Neuron (in vitro differentiated cells): ENCODE data around the gene MYO18A.
"Not testable (repeated sequence)": the region's sequence is repeated elsewhere in the genome, so short reads cannot be mapped to it uniquely, and the experiment has no call there.

Source experiments
- H2AFZ ChIP-seq: one replicate; pipeline ENCODE4 v1.6.1; 2013; ENCODE audit warnings: low read depth, mild to moderate bottlenecking, inconsistent platforms, low read length, moderate library complexity
- H3K27me3 ChIP-seq: one replicate; pipeline ENCODE4 v1.6.1; 2013; ENCODE audit warnings: low read length; ENCODE audit not compliant: insufficient read depth
- H3K36me3 ChIP-seq: one replicate; pipeline ENCODE4 v1.6.1; 2013; ENCODE audit warnings: low read length; ENCODE audit not compliant: insufficient read depth
- H3K4me1 ChIP-seq: one replicate; pipeline ENCODE4 v1.6.1; 2013; ENCODE audit warnings: low read length; ENCODE audit not compliant: insufficient read depth
- H3K4me3 ChIP-seq: 2 replicates; pipeline ENCODE4 v1.5.1; 2013; ENCODE audit warnings: mild to moderate bottlenecking, low read length, moderate library complexity
- H3K9me3 ChIP-seq: one replicate; pipeline ENCODE4 v1.6.1; 2013; ENCODE audit warnings: low read length

MYO18A gene

DNA sequence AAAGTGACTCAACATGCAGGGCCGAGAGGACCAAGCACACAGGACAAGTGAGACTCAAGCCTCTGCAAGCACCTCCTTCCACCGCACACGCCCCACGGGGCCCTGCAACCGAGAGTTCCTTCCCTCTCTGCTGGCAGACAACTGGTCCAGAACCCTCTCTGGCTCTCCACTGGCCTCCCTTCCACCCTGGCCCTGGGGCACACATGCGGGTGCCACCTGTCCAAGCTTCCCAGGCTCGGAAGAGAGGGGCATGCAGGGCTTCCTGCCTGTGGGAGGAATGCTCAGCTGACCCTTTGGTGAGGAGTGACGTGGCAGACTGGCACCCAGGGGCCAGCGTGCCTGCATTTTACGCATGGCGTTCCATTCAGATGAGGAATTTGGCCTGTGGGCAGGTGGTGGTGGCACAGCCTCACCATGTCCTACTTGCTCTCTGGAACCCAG is 77.4 kb downstream of the MYO18A start:
- Histone ChIP-seq H2AFZ (no peak overlapping the region), H3K27me3 (no peaks in the 10 kb centered on the region), H3K4me3 (no peak overlapping the region), H3K36me3 (peaks cover 21% of the 10 kb centered on the region), H3K9me3 (no peaks in the 10 kb centered on the region), H3K4me1 (no peaks in the 10 kb centered on the region)

DNA sequence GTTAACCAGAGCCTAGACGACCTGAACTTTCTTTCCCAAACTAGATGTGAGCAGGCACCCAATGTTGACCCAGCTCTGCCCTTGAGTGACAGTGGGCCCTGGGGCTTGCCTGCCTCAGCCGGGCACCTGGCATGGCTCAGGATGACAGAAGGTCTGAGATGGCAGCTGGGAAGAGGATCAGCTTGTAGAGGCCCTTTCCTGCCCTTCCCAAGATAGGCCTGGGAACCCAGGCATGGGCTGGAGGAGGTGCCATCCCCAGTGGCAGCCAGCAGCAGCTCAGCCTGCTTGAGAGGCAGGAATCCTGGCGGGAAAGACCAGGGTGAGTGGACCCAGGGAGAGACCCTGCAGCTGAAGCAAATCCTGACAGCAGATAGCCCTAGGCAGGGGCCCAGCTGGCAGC is 78.2 kb downstream of the MYO18A start:
- H2AFZ ChIP-seq = no peak overlapping the region
- H3K9me3 ChIP-seq = no peaks in the 10 kb centered on the region
- peaks cover 28% of the 10 kb centered on the region for H3K36me3 ChIP-seq
- no peak overlapping the region for H3K4me3 ChIP-seq
- no peaks in the 10 kb centered on the region for H3K4me1 ChIP-seq
- no peaks in the 10 kb centered on the region for H3K27me3 ChIP-seq

DNA sequence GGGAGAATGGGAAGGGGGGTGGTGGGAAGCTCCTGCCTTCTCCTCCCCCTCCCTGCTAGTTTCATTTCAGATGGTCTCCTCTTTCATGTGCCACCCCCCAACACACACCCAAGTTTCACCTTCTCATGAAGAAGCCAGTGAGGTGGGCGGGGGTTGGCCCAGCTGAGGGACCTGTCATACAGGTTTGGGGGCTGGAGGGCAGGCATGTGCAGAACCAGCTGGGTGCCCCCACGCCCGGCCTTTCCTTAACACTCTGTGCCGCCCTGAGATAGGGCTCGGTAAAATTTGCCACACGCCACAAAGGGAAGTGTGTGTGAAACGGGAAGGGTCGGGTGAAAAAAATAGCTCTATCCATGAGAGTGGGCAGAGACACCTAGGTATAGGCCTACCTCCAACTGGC is 79.9 kb downstream of the MYO18A start:
- Histone ChIP-seq H3K27me3 (no peaks in the 10 kb centered on the region), H3K9me3 (no peaks in the 10 kb centered on the region), H3K4me3 (no peak overlapping the region), H3K36me3 (peaks cover 32% of the 10 kb centered on the region), H2AFZ (no peak overlapping the region), H3K4me1 (no peaks in the 10 kb centered on the region)

DNA sequence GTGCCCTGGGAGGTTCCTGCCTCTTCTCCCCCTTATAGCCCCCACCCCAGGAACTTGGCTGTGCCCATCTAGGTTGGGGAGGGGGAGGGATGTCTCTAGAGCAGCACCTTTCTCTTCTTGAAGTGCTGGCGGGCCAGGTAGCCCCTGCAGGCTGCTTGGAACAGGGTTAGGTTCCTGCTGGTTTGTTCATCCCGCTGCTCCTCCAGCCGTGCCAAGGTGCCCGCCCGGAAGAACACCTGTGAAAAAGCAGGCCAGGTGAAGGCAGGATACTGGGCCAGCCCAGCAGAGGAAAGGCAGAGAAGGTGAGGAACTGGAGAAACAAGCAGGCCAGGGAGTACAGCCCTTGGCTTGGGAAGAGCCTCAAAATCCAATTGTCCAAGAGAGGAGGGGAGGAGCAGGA is 80.7 kb downstream of the MYO18A start:
- Histone ChIP-seq H3K4me3 (no peak overlapping the region), H3K4me1 (no peaks in the 10 kb centered on the region), H2AFZ (no peak overlapping the region), H3K9me3 (no peaks in the 10 kb centered on the region), H3K27me3 (no peaks in the 10 kb centered on the region), H3K36me3 (peaks cover 33% of the 10 kb centered on the region)

DNA sequence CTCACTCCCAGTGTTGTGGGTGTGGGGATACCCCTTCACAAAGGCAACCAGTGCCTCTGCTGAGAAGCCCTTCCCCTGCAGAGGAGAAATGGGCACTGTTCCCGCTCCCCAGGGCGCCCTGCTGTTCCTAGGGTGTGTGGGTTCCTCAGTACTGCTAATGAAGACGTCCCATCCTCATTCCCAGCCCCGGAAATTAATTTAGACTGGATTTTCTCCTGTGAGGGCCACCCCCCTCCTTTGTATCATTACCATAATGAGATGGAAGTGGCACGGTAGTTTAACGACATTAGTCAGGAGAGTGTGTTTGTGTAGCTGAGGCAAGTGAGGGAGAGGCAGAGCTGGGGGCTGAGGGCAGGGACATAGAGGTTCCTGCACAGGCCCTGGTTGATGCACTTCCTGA is 84.1 kb downstream of the MYO18A start:
- Histone ChIP-seq H2AFZ (no peak overlapping the region), H3K4me3 (no peak overlapping the region), H3K36me3 (peaks cover 52% of the 10 kb centered on the region), H3K27me3 (no peaks in the 10 kb centered on the region), H3K9me3 (no peaks in the 10 kb centered on the region), H3K4me1 (peaks cover 7% of the 10 kb centered on the region)

DNA sequence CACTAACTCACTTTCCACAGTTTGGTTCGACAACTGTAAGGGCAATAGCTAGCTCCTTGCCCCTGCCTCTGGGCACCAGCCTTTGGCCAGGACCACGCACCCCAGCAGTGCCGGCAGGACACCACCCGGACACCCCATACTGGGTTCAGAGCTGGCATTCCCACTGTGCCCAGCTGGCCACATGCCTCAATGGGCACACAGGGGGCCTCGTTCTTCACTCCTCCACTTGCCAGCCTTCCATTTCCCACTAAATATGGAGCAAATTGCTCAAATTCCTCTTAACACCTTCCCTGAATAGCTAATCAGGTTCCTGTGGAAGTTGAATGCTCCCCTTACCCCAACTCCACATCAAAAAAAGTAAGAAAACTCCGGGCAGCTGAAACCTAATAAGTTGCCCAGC is 84.8 kb downstream of the MYO18A start:
- peaks cover 13% of the 10 kb centered on the region for H3K4me1 ChIP-seq
- no peaks in the 10 kb centered on the region for H3K27me3 ChIP-seq
- peaks cover 56% of the 10 kb centered on the region for H3K36me3 ChIP-seq
- no peak overlapping the region for H2AFZ ChIP-seq
- H3K9me3 ChIP-seq = no peaks in the 10 kb centered on the region
- H3K4me3 ChIP-seq = no peak overlapping the region

DNA sequence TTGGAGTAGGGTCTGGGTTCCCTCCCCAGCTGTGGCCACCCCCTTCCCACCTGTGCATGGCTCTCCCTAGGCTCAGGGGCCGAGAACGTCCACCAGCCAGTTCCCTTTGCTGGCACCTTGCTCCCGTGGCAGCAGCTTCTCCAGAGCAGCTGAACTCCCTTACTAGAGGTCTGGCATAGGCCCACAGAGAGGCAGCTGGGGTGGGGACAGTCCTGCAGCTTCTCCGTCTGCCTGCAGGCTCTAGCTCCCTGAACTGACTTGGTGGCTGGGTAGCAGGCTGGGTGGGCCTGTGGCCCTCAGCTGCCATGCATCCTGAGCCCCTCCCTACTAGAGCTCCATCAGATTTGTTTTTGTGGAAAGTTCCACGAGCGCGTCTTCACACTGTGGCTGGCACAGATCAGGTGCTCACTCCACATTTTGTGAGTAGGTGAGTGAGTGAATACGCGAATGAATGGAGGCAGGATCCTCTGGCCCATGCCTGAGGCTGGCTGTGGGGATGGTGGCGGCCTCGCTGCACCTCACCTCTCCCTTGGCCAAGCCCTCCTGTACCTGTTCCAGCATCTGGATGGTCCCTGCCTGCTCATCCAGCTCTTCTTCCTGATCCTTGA is 86.0 kb downstream of the MYO18A start:
- Histone ChIP-seq H3K4me3 (no peak overlapping the region), H2AFZ (no peak overlapping the region), H3K9me3 (no peaks in the 10 kb centered on the region), H3K36me3 (peaks cover 63% of the 10 kb centered on the region), H3K4me1 (peaks cover 25% of the 10 kb centered on the region), H3K27me3 (no peaks in the 10 kb centered on the region)

DNA sequence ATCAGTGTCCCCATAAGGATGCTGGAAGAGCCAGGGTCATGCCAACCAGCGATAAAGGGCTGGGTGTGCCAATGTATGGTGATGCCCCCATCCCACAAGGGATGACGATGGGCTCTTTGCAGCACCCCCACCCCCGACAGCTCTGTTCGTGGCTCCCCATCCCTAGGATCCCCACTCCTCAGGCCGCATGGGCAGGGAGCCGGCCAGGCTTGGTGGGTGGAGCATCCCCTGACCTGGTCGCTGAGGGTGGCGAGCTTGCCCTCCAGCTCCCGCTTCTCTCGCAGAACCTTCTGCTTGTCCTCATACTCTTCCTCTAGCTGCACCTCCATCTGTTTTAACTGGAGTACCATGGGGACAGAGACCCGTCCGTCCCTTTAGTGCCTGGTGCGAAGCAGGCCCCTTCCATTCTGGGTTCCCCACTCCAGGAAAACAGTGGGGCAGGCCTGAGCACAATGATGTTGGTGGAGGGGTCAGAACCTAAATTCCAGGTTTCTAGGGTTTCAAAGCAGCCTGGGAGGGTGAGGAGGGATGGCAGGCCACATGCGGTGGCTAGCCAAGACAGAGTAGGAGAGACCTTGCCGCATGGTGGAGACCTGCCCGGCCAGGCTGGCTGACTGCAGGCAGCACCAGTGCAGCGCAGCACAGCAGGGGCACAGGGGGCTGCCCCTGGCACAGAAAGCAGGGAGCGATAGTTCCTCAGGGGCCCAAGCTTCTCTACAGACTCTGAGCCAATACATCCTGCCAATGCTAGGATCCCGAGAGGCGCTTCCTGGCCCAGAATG is 86.9 kb downstream of the MYO18A start:
- H3K4me1 ChIP-seq = peaks cover 25% of the 10 kb centered on the region
- no peak overlapping the region for H2AFZ ChIP-seq
- no peaks in the 10 kb centered on the region for H3K9me3 ChIP-seq
- no peaks in the 10 kb centered on the region for H3K27me3 ChIP-seq
- H3K36me3 ChIP-seq = peaks cover 57% of the 10 kb centered on the region
- H3K4me3 ChIP-seq = no peak overlapping the region

DNA sequence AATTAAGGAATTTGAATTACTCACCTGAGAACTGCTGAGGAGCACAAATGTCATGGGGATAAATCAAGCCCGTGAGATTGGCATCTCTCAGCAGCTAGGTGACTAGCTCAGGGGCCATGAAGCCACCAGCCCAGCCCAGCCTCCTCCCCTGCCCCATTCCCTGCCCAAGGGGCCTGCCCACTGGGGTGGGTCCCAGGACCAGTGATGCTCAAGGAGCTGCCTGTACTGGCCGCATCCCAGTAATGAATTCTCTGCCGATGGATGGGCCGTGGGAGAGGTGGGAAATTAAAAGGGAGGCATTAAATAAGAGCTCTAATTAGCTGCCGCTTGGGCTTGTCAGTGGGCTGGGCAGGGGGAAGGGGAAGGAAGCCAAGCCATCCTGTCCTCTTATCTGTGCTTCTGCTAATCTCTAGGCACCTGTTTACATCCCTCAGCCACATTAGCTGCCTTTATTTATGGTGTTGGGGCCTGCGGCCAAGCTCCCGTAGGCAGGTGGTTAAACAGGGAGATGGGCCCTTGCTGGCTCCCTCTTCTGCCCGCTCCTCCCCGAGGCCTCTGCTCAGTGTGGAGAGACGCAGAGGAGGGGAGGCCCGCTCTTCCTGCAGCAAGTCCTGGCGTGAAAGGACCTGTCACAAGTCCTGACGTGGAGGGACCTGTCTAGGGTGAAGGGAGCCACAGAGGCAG is 88.5 kb downstream of the MYO18A start:
- H3K27me3 ChIP-seq = no peaks in the 10 kb centered on the region
- H2AFZ ChIP-seq = no peak overlapping the region
- peaks cover 51% of the 10 kb centered on the region for H3K36me3 ChIP-seq
- no peaks in the 10 kb centered on the region for H3K9me3 ChIP-seq
- H3K4me3 ChIP-seq = no peak overlapping the region
- H3K4me1 ChIP-seq = peaks cover 25% of the 10 kb centered on the region

DNA sequence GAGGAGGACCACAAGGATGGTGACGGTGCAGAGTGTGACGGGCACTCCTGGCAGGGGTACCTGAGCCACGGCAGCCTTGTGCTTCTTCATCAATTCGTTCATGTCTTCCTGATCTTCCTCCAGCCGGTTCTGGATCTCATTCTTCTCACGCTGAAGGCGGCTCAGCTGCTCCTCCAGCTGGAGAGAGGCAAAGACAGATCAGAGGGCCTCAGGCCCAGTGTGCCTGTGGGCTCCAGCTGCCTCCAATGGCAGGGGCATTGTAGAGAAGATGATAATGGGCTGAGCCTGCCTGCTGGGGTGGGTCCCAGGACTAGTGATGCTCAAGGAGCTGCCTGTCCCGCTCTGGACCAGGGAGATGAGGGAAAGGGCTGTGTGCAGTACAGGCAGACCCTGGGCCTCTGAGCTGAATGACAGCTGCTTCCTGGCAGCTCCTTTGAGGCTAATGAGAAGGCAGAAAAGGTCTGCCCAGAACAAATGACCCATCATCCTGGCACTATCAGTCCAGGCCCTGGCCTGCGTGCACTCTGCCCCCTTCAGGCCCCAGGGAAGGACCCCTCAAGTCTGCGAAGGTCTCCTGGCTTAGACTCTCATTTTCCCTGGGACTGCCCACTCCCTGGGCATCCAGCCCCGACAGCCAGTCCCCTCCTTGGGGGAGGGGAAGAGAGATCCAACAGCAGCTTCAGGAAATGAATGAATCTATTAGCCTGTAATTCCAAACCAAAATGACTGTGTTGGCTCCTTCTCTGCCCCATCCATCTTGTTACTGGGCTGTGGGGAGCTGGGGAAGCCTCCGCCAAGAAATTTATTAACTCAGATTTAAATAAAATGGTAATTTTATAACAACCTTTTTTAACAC is 89.2 kb downstream of the MYO18A start:
- Histone ChIP-seq H3K27me3 (no peaks in the 10 kb centered on the region), H3K4me1 (peaks cover 25% of the 10 kb centered on the region), H3K9me3 (no peaks in the 10 kb centered on the region), H2AFZ (no peak overlapping the region), H3K4me3 (no peak overlapping the region), H3K36me3 (peaks cover 51% of the 10 kb centered on the region)

DNA sequence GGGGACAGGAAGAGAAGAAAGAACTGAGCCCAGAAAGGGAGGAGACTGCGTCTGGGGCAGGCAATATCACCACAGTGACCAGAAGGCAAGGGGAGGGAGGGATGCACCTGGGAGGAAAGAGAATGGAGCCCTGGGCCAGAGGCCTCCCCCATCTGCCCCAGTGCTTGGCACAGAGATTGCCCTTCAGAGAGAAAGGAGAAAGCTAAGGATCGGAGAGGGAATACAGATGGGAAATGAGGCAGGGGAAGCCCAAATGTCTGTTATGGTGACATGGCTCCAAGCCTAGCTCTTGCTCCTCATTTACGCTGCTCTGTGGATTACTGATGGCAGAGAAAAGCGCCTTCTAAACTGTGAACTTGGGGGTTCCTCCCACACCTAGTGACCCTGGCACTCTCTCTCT is 90.1 kb downstream of the MYO18A start:
- Histone ChIP-seq H3K27me3 (no peaks in the 10 kb centered on the region), H2AFZ (no peak overlapping the region), H3K4me1 (peaks cover 25% of the 10 kb centered on the region), H3K36me3 (peaks cover 58% of the 10 kb centered on the region), H3K4me3 (no peak overlapping the region), H3K9me3 (no peaks in the 10 kb centered on the region)

DNA sequence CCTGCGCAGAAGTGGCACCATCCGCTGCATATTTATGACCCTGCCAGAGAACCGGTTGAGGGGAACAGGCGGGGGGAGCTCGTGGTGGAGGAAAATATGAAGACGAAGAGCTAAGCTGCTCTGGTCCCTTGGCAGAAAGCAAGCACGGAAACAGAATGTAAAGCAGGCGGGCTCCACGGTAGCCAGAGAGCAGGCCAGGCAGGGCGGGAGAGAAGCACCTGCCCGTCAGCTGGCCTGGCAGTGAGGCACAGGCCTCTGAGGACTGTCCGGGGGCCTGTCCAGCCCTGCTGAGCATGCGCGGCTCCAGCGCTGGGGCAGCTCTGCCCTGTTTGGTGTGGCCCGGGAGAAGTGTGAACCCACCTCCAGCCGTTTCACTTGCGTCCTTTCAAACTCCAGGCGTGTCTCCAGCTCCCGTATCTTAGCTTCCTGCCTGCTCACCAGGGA is 90.6 kb downstream of the MYO18A start:
- H3K4me1 ChIP-seq = peaks cover 25% of the 10 kb centered on the region
- no peak overlapping the region for H3K4me3 ChIP-seq
- H2AFZ ChIP-seq = no peak overlapping the region
- no peaks in the 10 kb centered on the region for H3K27me3 ChIP-seq
- no peaks in the 10 kb centered on the region for H3K9me3 ChIP-seq
- peaks cover 55% of the 10 kb centered on the region for H3K36me3 ChIP-seq

DNA sequence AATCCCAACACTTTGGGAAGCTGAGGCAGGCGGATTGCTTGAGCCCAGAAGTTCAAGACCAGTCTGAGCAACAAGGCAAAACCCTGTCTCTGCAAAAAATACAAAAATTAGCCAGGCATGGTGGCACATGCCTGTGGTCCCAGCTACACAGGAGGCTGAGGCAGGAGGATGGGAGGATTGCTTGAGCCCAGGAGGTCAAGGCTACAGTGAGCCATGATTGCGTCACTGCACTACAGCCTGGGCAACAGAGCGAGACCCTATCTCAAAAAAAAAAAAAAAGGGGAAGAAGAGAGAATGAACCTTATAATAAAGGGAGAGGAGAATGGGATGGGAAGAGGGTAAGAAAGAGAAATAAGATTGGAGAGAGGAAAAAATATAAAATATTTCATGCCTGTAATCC is 91.4 kb downstream of the MYO18A start:
- H3K4me1 ChIP-seq = peaks cover 25% of the 10 kb centered on the region
- H3K4me3 ChIP-seq, H3K9me3 ChIP-seq, H3K27me3 ChIP-seq, H2AFZ ChIP-seq: not testable (repeated sequence)
- H3K36me3 ChIP-seq = peaks cover 50% of the 10 kb centered on the region
